Adrenal gland (tissue), 19 donors: Measurements from ENCODE around the gene VPS54. TPM values are rescaled to one million over a fixed set of nuclear protein-coding genes. Genes with fewer than 3 reads are reported as not detected.

ENCODE experiments used
- DNase-seq, 7 donors: peaks; one replicate each; pipeline ENCODE4 v3.0.0-alpha.2; 2019 to 2020
- H3K27ac ChIP-seq, 5 donors: fragments of 200-600 bp; sonication (generic) in 4 of 5; 1 replicate in 3 of 5; 2 replicates in 2 of 5; pipeline versions ENCODE4 v1.5.1 to v1.8.0; 2016 to 2020; ENCODE audit warnings: mild to moderate bottlenecking in 1 of 5
- H3K27me3 ChIP-seq: fragments of 200-600 bp; 2 replicates; pipeline ENCODE4 v1.8.0; 2021
- H3K36me3 ChIP-seq, 2 donors: fragments of 200-600 bp; replicated peaks in 1 of 2; 1 replicate in 1 of 2; 2 replicates in 1 of 2; pipeline versions ENCODE4 v1.5.1 to v1.8.0; 2018 to 2022
- H3K4me1 ChIP-seq, 2 donors: fragments of 200-600 bp; replicated peaks in 1 of 2; 1 replicate in 1 of 2; 2 replicates in 1 of 2; pipeline versions ENCODE4 v1.5.1 to v1.8.0; 2018 to 2021
- H3K4me3 ChIP-seq, 4 donors: fragments of 200-600 bp; sonication (generic) in 3 of 4; one replicate each; pipeline ENCODE4 v1.5.1; 2016 to 2018
- H3K9me3 ChIP-seq, 3 donors: fragments of 200-600 bp; sonication (generic) in 1 of 3; replicated peaks in 1 of 3; 1 replicate in 2 of 3; 2 replicates in 1 of 3; pipeline versions ENCODE4 v1.5.1 to v1.8.0; 2016 to 2021
- CTCF ChIP-seq, 6 experiments: fragments of 450-650 bp in 4 of 6; fragments of 200-600 bp in 2 of 6; sonication (generic) in 1 of 6; IDR thresholded peaks; 1 replicate in 5 of 6; 2 replicates in 1 of 6; pipeline versions ENCODE4 v1.5.1 to v1.8.0; 2016 to 2021; ENCODE audit warnings: antibody characterized with exemption in 6 of 6, mild to moderate bottlenecking in 2 of 6, moderate library complexity in 1 of 6
- POLR2A ChIP-seq, 2 donors: fragments of 450-650 bp; IDR thresholded peaks; one replicate each; pipeline ENCODE4 v1.6.1; 2017; ENCODE audit warnings: antibody characterized with exemption in 2 of 2, mild to moderate bottlenecking in 2 of 2, moderate library complexity in 1 of 2
- WGBS, 4 donors: extraction: QIAGEN DNeasy Blood & Tissue Kit in 2 of 4; methylation state at CpG; one replicate each; pipeline versions ENCODE4 v1.1.5 to v1.1.7; 2013 to 2017; 5-methylcytosine and 5-hydroxymethylcytosine counted together
- intact Hi-C, 2 donors: fragments of 100-400 bp; cut with DNase I; formaldehyde crosslinking; loops; one replicate each; pipeline versions ENCODE4 v1.14.1 to v1.15.0; 2022 to 2023
- long read RNA-seq, 10 donors: library from polyadenylated mRNA in 3 of 10; unstranded in 2 of 10; stranded (forward) in 1 of 10; transcript quantifications; one replicate each; pipeline ENCODE4 v2.0.0 and lab custom pipeline, GENCODE V29; 2021 to 2026
- polyA plus RNA-seq, 3 donors: library from polyadenylated mRNA; stranded (reverse); fragments of 200-250 nt in 2 of 3; fragments of 350-450 nt in 1 of 3; fragmentation: Illumina TruSeq in 1 of 3; extraction: RNeasy Lipid Tissue Mini Kit (QIAGEN cat#74804) in 1 of 3; gene quantifications; one replicate each; pipeline ENCODE4 v1.2.3, GENCODE V29; 2013 to 2014
- total RNA-seq, 9 donors: library from RNA; depleted of rRNA in 4 of 9; stranded (reverse); fragments of >200 nt in 4 of 9; fragments of 120-200 nt in 1 of 9; fragmentation: NEBNext Ultra II Directional in 1 of 9; extraction: Animal tissue kit (Norgen Biotek cat#: 25700) in 1 of 9; gene quantifications; one replicate each; pipeline versions ENCODE4 v1.1.0 to v1.2.4, GENCODE V29; 2013 to 2023
- donor health status: healthy with polysubstance abuse.
- donor health status: Bipolar disorder and iron deficiency.
- donor health status: DM: yes; HTN: yes; CAD: no.
- donor health status: DM: no; HTN: no; CAD: no.
- donor health status: DM: no; HTN: no; CAD: no.
- donor health status: DM: yes; HTN: yes; CAD: no.

VPS54 gene
- total RNA-seq (10 to 100 TPM; 15.3 to 38.9 (median 19.1) TPM), polyA plus RNA-seq (10 to 100 TPM; 15.1 to 27.5 (median 18.0) TPM)
- long read RNA-seq, donor 1, full-length matches to known transcripts: 2 of 12 reads
- long read RNA-seq, donor 1, partial matches to known transcripts: 10 of 12 reads
- long read RNA-seq, donor 1, other reads (novel, unspliced or antisense): 0 of 12 reads
- long read RNA-seq, donor 2, full-length matches to known transcripts: 2 of 2 reads
- long read RNA-seq, donor 2, partial matches to known transcripts: 0 of 2 reads
- long read RNA-seq, donor 2, other reads (novel, unspliced or antisense): 0 of 2 reads
- long read RNA-seq, donor 3: 0 reads
- long read RNA-seq, donor 4, partial matches to known transcripts: 2 of 3 reads
- long read RNA-seq, donor 4, other reads (novel, unspliced or antisense): 1 of 3 reads
- long read RNA-seq, donor 5, full-length matches to known transcripts: 25 of 35 reads
- long read RNA-seq, donor 5, partial matches to known transcripts: 2 of 35 reads
- long read RNA-seq, donor 5, other reads (novel, unspliced or antisense): 8 of 35 reads
- long read RNA-seq, donor 6, partial matches to known transcripts: 4 of 4 reads
- long read RNA-seq, donor 6, other reads (novel, unspliced or antisense): 0 of 4 reads
- long read RNA-seq, donor 7, full-length matches to known transcripts: 1 of 1 reads
- long read RNA-seq, donor 7, partial matches to known transcripts: 0 of 1 reads
- long read RNA-seq, donor 7, other reads (novel, unspliced or antisense): 0 of 1 reads
- long read RNA-seq, donor 8, partial matches to known transcripts: 5 of 6 reads
- long read RNA-seq, donor 8, other reads (novel, unspliced or antisense): 0 of 6 reads
- long read RNA-seq, donor 9, full-length matches to known transcripts: 2 of 2 reads
- long read RNA-seq, donor 9, partial matches to known transcripts: 0 of 2 reads
- long read RNA-seq, donor 9, other reads (novel, unspliced or antisense): 0 of 2 reads
- long read RNA-seq, donor 10, full-length matches to known transcripts: 1 of 1 reads
- long read RNA-seq, donor 10, partial matches to known transcripts: 0 of 1 reads
- long read RNA-seq, donor 10, other reads (novel, unspliced or antisense): 0 of 1 reads

GRCh38 chr2:64019083-64019974 is at the start of gene VPS54:
Gene VPS54 (minus strand): TSS chr2:64019428. CDS start chr2:63983999, 35,429 bp downstream.
- DNase-seq: peak; percentile 62 to 76 (median 73)
- no peaks in the 10 kb centered on the region for H3K27me3 ChIP-seq
- peak within 1 kb of the TSS; percentile 11 to 88 (median 62) for H3K4me3 ChIP-seq
- intact Hi-C loops: no loop called here
- peak within 1 kb of the TSS; percentile 86 to 99 (median 94) for H3K27ac ChIP-seq
- H3K36me3 ChIP-seq: no peaks in the 10 kb centered on the region
- H3K9me3 ChIP-seq: no peaks in the 10 kb centered on the region
- TF ChIP-seq POLR2A (IDR thresholded peaks at IDR 0.05) (peak; percentile 28 to 69), CTCF (IDR thresholded peaks at IDR 0.05) (peak in 1 of 6 experiments; percentile 10)
- H3K4me1 ChIP-seq: peaks cover 6 to 31% of the 10 kb centered on the region in 2 donors
- 1 to 2% (median 1%) methylated on average over 20 to 77 of the region's 77 CpGs for WGBS, 4 donors

- no peaks in the 10 kb centered on the region for H3K36me3 ChIP-seq
- intact Hi-C loops: no loop called here
- H3K4me1 ChIP-seq: peaks cover 0 to 9% of the 10 kb centered on the region in 2 donors
- TF ChIP-seq POLR2A (IDR thresholded peaks at IDR 0.05) (no peak), CTCF (IDR thresholded peaks at IDR 0.05) (no peak)
- no peaks in the 10 kb centered on the region for H3K9me3 ChIP-seq
- DNase-seq: no peak
- 8 to 43% (median 28%) methylated on average over 1 of the region's 1 CpG for WGBS, 4 donors
- H3K27ac ChIP-seq: no peak overlapping the region
- H3K4me3 ChIP-seq: no peak overlapping the region
- H3K27me3 ChIP-seq: no peaks in the 10 kb centered on the region
Observed at GRCh38 chr2:64067326-64067725, 48.1 kb upstream of the VPS54 start.

- TF ChIP-seq CTCF (IDR thresholded peaks at IDR 0.05) (no peak), POLR2A (IDR thresholded peaks at IDR 0.05) (no peak)
Observed at GRCh38 chr2:64065516-64065915, 46.3 kb upstream of the VPS54 start.

More at GRCh38 chr2:64065516-64065915, 46.3 kb upstream of the VPS54 start:
- no peak overlapping the region for H3K4me3 ChIP-seq
- no peaks in the 10 kb centered on the region for H3K9me3 ChIP-seq
- intact Hi-C loops: no loop called here
- DNase-seq: no peak
- H3K27me3 ChIP-seq: no peaks in the 10 kb centered on the region
- H3K27ac ChIP-seq: peak overlapping the region in 1 of 5 donors; percentile 62
- WGBS, 4 donors: 81 to 95% (median 88%) methylated on average over 6 of the region's 6 CpGs
- no peaks in the 10 kb centered on the region for H3K36me3 ChIP-seq
- peaks cover 0 to 9% of the 10 kb centered on the region in 2 donors for H3K4me1 ChIP-seq
